Measurements from ENCODE around the gene RFX3. TPM values are rescaled to one million over a fixed set of nuclear protein-coding genes. Genes with fewer than 3 reads are reported as not detected.
"Not testable (repeated sequence)": the region's sequence is repeated elsewhere in the genome, so short reads cannot be mapped to it uniquely, and the experiment has no call there.

The RFX3 gene
- total RNA-seq, 4 donors from 2014 or later, result 2.1 to 11.5 (median 7.3) TPM

GRCh38 chr9:3321186-3321585 is 204.6 kb downstream of the RFX3 start:
- H3K36me3 ChIP-seq, result no peaks in the 10 kb centered on the region
- TF ChIP-seq CTCF (IDR thresholded peaks at IDR 0.05 in 4 of 5, conservative IDR thresholded peaks at IDR 0.05 in 1 of 5), result no peak
- TF ChIP-seq POLR2A (IDR thresholded peaks at IDR 0.05), result no peak
- H3K4me1 ChIP-seq, result no peaks in the 10 kb centered on the region
- in situ Hi-C loops (cut with MboI; ENCODE audit: low sequenced_read_pairs in 4 of 4) (loop anchor here in 1 of 4 donors (25.0 kb wide), 1 partner anchor 109 kb away; no protein-coding TSS in a partner anchor), intact Hi-C loops (cut with DNase I; ENCODE audit: low total_unique reads) (no loop called here)
- H3K9me3 ChIP-seq, result no peaks in the 10 kb centered on the region
- DNase-seq, result no peak
- H3K27ac ChIP-seq, result no peak overlapping the region
- no peak overlapping the region for H3K4me3 ChIP-seq
- no peaks in the 10 kb centered on the region for H3K27me3 ChIP-seq
- no peak for ATAC-seq

GRCh38 chr9:3312595-3312994 is 213.2 kb downstream of the RFX3 start:
- H3K36me3 ChIP-seq; H3K4me3 ChIP-seq; intact Hi-C loops (cut with DNase I; ENCODE audit: low total_unique reads); H3K4me1 ChIP-seq; H3K27me3 ChIP-seq; H3K27ac ChIP-seq; H3K9me3 ChIP-seq; ATAC-seq; DNase-seq: not testable (repeated sequence)
- in situ Hi-C loops (cut with MboI; ENCODE audit: low sequenced_read_pairs in 4 of 4), result loop anchor here in 1 of 4 donors (25.0 kb wide), 1 partner anchor 100 kb away; no protein-coding TSS in a partner anchor

- no peak overlapping the region for H3K4me3 ChIP-seq
- no peaks in the 10 kb centered on the region for H3K36me3 ChIP-seq
- H3K27me3 ChIP-seq, result no peaks in the 10 kb centered on the region
- DNase-seq (no peak), ATAC-seq (no peak)
- no peak overlapping the region for H3K27ac ChIP-seq
- in situ Hi-C loops (cut with MboI; ENCODE audit: low sequenced_read_pairs in 4 of 4), result loop anchor here in 1 of 4 donors (25.0 kb wide), 1 partner anchor 96 kb away; no protein-coding TSS in a partner anchor
- TF ChIP-seq CTCF (IDR thresholded peaks at IDR 0.05 in 4 of 5, conservative IDR thresholded peaks at IDR 0.05 in 1 of 5) (no peak), POLR2A (IDR thresholded peaks at IDR 0.05) (no peak)
- intact Hi-C loops (cut with DNase I; ENCODE audit: low total_unique reads), result no loop called here
- H3K4me1 ChIP-seq, result no peaks in the 10 kb centered on the region
- H3K9me3 ChIP-seq, result no peaks in the 10 kb centered on the region
These were observed 217.2 kb downstream of the RFX3 start for GRCh38 chr9:3308609-3309008.

GRCh38 chr9:3304388-3304787 is 221.4 kb downstream of the RFX3 start:
- ATAC-seq; H3K9me3 ChIP-seq; H3K27me3 ChIP-seq; H3K36me3 ChIP-seq; H3K4me3 ChIP-seq; H3K27ac ChIP-seq; intact Hi-C loops (cut with DNase I; ENCODE audit: low total_unique reads); H3K4me1 ChIP-seq; DNase-seq: not testable (repeated sequence)
- in situ Hi-C loops (cut with MboI; ENCODE audit: low sequenced_read_pairs in 4 of 4), result loop anchor here in 1 of 4 donors (25.0 kb wide), 1 partner anchor 92 kb away; no protein-coding TSS in a partner anchor

- TF ChIP-seq POLR2A (IDR thresholded peaks at IDR 0.05), result no peak
- TF ChIP-seq CTCF (IDR thresholded peaks at IDR 0.05 in 4 of 5, conservative IDR thresholded peaks at IDR 0.05 in 1 of 5), result no peak
- in situ Hi-C loops (cut with MboI; ENCODE audit: low sequenced_read_pairs in 4 of 4), result loop anchor here in 2 of 4 donors (25.0 kb wide), 2 partner anchors 88 to 113 kb away; no protein-coding TSS in a partner anchor
- DNase-seq (no peak), ATAC-seq (no peak)
- H3K27ac ChIP-seq, result no peak overlapping the region
- H3K36me3 ChIP-seq, result no peaks in the 10 kb centered on the region
- intact Hi-C loops (cut with DNase I; ENCODE audit: low total_unique reads), result no loop called here
- no peaks in the 10 kb centered on the region for H3K4me1 ChIP-seq
- H3K27me3 ChIP-seq, result no peaks in the 10 kb centered on the region
- no peak overlapping the region for H3K4me3 ChIP-seq
- H3K9me3 ChIP-seq, result no peaks in the 10 kb centered on the region
These were observed 225.9 kb downstream of the RFX3 start for GRCh38 chr9:3299872-3300271.

- DNase-seq (no peak), ATAC-seq (no peak)
- H3K4me3 ChIP-seq, result no peak overlapping the region
- TF ChIP-seq CTCF (IDR thresholded peaks at IDR 0.05 in 4 of 5, conservative IDR thresholded peaks at IDR 0.05 in 1 of 5) (no peak), POLR2A (IDR thresholded peaks at IDR 0.05) (no peak)
- no peaks in the 10 kb centered on the region for H3K4me1 ChIP-seq
- peaks cover 0 to 10% of the 10 kb centered on the region in 2 donors for H3K36me3 ChIP-seq
- in situ Hi-C loops (cut with MboI; ENCODE audit: low sequenced_read_pairs in 4 of 4) (loop anchor here in 1 of 4 donors (25.0 kb wide), 1 partner anchor 109 kb away; no protein-coding TSS in a partner anchor), intact Hi-C loops (cut with DNase I; ENCODE audit: low total_unique reads) (no loop called here)
- no peaks in the 10 kb centered on the region for H3K27me3 ChIP-seq
- H3K27ac ChIP-seq, result no peak overlapping the region
- H3K9me3 ChIP-seq, result no peaks in the 10 kb centered on the region
These were observed 229.3 kb downstream of the RFX3 start for GRCh38 chr9:3296536-3296935.

Data from gastrocnemius medialis (tissue), 4 donors.